C4-2B (cell line): Measurements from ENCODE around the gene TIMM10.

Source experiments
- CTCF ChIP-seq: fragments of 450-650 bp; conservative IDR thresholded peaks from 2 replicates; pipeline ENCODE4 v1.5.1; 2017; ENCODE audit warnings: mild to moderate bottlenecking
- ZFX ChIP-seq: fragments of 450-650 bp; IDR thresholded peaks from 2 replicates; pipeline ENCODE4 v1.6.1; 2017

- TF ChIP-seq CTCF (no peak), ZFX (no peak)
These were observed 27.7 kb downstream of the TIMM10 start for GRCh38 chr11:57502870-57503269.
